Middle frontal gyrus (tissue), 1 donor: ENCODE data around the gene DTX1.
A peak's percentile ranks its signal among the peaks of the same experiment; 100 is the strongest.

ENCODE experiments used
- DNase-seq: peaks from one replicate; pipeline ENCODE4 v3.0.0-alpha.2; 2015; ENCODE audit warnings: low spot score; ENCODE audit errors: extremely low spot score

Gene DTX1

GRCh38 chr12:113056631-113057488, at the start of gene DTX1:
DTX1 (plus strand) TSS chr12:113056730; CDS start chr12:113058193, 1,463 bp downstream.
- no peak for DNase-seq

- DNase-seq: no peak
Measured at GRCh38 chr12:113007166-113007565, 49.4 kb upstream of the DTX1 start.

- no peak for DNase-seq
Measured at GRCh38 chr12:113010701-113011100, 45.8 kb upstream of the DTX1 start.

- DNase-seq: no peak
Measured at GRCh38 chr12:113014565-113014964, 42.0 kb upstream of the DTX1 start.

GRCh38 chr12:113016796-113017195, 39.7 kb upstream of the DTX1 start:
- DNase-seq: no peak

- no peak for DNase-seq
Measured at GRCh38 chr12:113019025-113019424, 37.5 kb upstream of the DTX1 start.

- no peak for DNase-seq
Measured at GRCh38 chr12:113021500-113021899, 35.0 kb upstream of the DTX1 start.

- no peak for DNase-seq
Measured at GRCh38 chr12:113022563-113023297, 33.8 kb upstream of the DTX1 start.

GRCh38 chr12:113027726-113028125, 28.8 kb upstream of the DTX1 start:
- no peak for DNase-seq

GRCh38 chr12:113030875-113031525, 25.5 kb upstream of the DTX1 start:
- DNase-seq: peak; percentile 45

- no peak for DNase-seq
Measured at GRCh38 chr12:113039911-113040445, 16.6 kb upstream of the DTX1 start.

- DNase-seq: no peak
Measured at GRCh38 chr12:113040722-113041171, 15.8 kb upstream of the DTX1 start.

- no peak for DNase-seq
Measured at GRCh38 chr12:113041560-113041959, 15.0 kb upstream of the DTX1 start.

- no peak for DNase-seq
Measured at GRCh38 chr12:113043240-113043639, 13.3 kb upstream of the DTX1 start.

- DNase-seq: no peak
Measured at GRCh38 chr12:113044516-113044915, 12.0 kb upstream of the DTX1 start.

- DNase-seq: peak; percentile 60
Measured at GRCh38 chr12:113048716-113049127, 7.8 kb upstream of the DTX1 start.

- DNase-seq: no peak
Measured at GRCh38 chr12:113049976-113050742, 6.4 kb upstream of the DTX1 start.

- DNase-seq: no peak
Measured at GRCh38 chr12:113050795-113051194, 5.7 kb upstream of the DTX1 start.

GRCh38 chr12:113051759-113052158, 4.8 kb upstream of the DTX1 start:
- no peak for DNase-seq

- no peak for DNase-seq
Measured at GRCh38 chr12:113052326-113052725, 4.2 kb upstream of the DTX1 start.

- DNase-seq: no peak
Measured at GRCh38 chr12:113054948-113055486, 1.5 kb upstream of the DTX1 start.
